HepG2 (cell line): ENCODE measurements around the gene ACSL6. TPM values are rescaled to one million over a fixed set of nuclear protein-coding genes. Genes with fewer than 3 reads are reported as not detected.
A peak's percentile ranks its signal among the peaks of the same experiment; 100 is the strongest.

ENCODE experiments used
- ATAC-seq: fragments of 200-7000 bp; cut with Tn5 transposase; 3 replicates; pipeline ENCODE4 v1.9.1; 2020; ENCODE audit warnings: mild to moderate bottlenecking, moderate library complexity
- BruUV-seq: library from RNA; stranded (reverse); fragments of 400-500 nt; replicated peaks from 2 replicates; lab custom pipeline; 2021; lab: Mats Ljungman, UMichigan
- CTCF ChIA-PET: fragments of 300-600 bp; formaldehyde crosslinking; extraction: SDS; loops from one replicate; lab custom pipeline; 2021; ENCODE audit warnings: low total read pairs, inconsistent platforms, low intra/inter-chr PET ratio; lab: Yijun Ruan, JAX
- POLR2A ChIA-PET: fragments of 350-600 bp; sonication (Branson Sonifier 250); formaldehyde crosslinking; loops from one replicate; lab custom pipeline; 2020; ENCODE audit warnings: antibody characterized with exemption, inconsistent platforms; lab: Yijun Ruan, JAX
- DNase-seq: peaks from one replicate; pipeline ENCODE4 v3.0.0-alpha.2; 2015; ENCODE audit warnings: low spot score
- FAIRE-seq: peaks from 3 replicates; lab custom pipeline; 2011; peaks lifted over from hg19 to GRCh38; lab: Jason Lieb, UNC
- H2AFZ ChIP-seq: one replicate; pipeline ENCODE4 v1.6.1; 2011; ENCODE audit warnings: low read length, inconsistent platforms
- H3K27ac ChIP-seq: fragments of 300-600 bp; 3 replicates; pipeline ENCODE4 v1.8.0; 2011; ENCODE audit warnings: mixed run types, mild to moderate bottlenecking, mixed read lengths, low read length, inconsistent platforms; ENCODE audit not compliant: insufficient read depth; ENCODE audit errors: extremely low read length
- H3K27me3 ChIP-seq, 2 experiments: fragments of 200-600 bp in 1 of 2; 2 replicates in 1 of 2; 3 replicates in 1 of 2; pipeline versions ENCODE4 v1.6.0 to v1.8.0; 2011; ENCODE audit warnings: low read length in 2 of 2, mild to moderate bottlenecking in 2 of 2, moderate library complexity in 2 of 2, inconsistent platforms in 1 of 2; ENCODE audit not compliant: insufficient read depth in 2 of 2, control insufficient read depth in 1 of 2
- H3K36me3 ChIP-seq, 2 experiments: fragments of 200-600 bp in 1 of 2; replicated peaks in 1 of 2; 2 replicates in 1 of 2; 3 replicates in 1 of 2; pipeline versions ENCODE4 v1.5.1 to v1.8.0; 2011; ENCODE audit warnings: low read length in 2 of 2, inconsistent platforms in 1 of 2; ENCODE audit not compliant: insufficient read depth in 2 of 2, control insufficient read depth in 1 of 2
- H3K4me1 ChIP-seq: 2 replicates; pipeline ENCODE4 v1.5.1; 2012; ENCODE audit warnings: low read length, inconsistent platforms; ENCODE audit not compliant: insufficient read depth
- H3K4me2 ChIP-seq: 2 replicates; pipeline ENCODE4 v1.6.0; 2011; ENCODE audit warnings: low read depth, low read length, inconsistent platforms
- H3K4me3 ChIP-seq, 3 experiments: fragments of 200-600 bp in 1 of 3; sonication (generic), shearing (Covaris generic) in 1 of 3; replicated peaks in 1 of 3; 2 replicates each; pipeline ENCODE4 v1.5.1; 2011 to 2016; ENCODE audit warnings: low read length in 3 of 3, inconsistent platforms in 2 of 3, low read depth in 2 of 3, mild to moderate bottlenecking in 2 of 3, control low read depth in 1 of 3, mixed read lengths in 1 of 3; ENCODE audit not compliant: insufficient read depth in 1 of 3
- H3K79me2 ChIP-seq: one replicate; pipeline ENCODE4 v1.6.1; 2011; ENCODE audit warnings: low read length, inconsistent platforms; ENCODE audit not compliant: insufficient read depth
- H3K9ac ChIP-seq: 2 replicates; pipeline ENCODE4 v1.6.0; 2011; ENCODE audit warnings: mild to moderate bottlenecking, low read depth, low read length, inconsistent platforms; ENCODE audit not compliant: insufficient read depth
- H3K9me3 ChIP-seq: 2 replicates; pipeline ENCODE4 v1.5.1; 2012; ENCODE audit warnings: mild to moderate bottlenecking, low read length
- H4K20me1 ChIP-seq: 2 replicates; pipeline ENCODE4 v1.6.0; 2011; ENCODE audit warnings: inconsistent platforms, mild to moderate bottlenecking, low read length, moderate library complexity; ENCODE audit not compliant: insufficient read depth
- BORCS8-MEF2B ChIP-seq: sonication (generic); formaldehyde crosslinking; IDR thresholded peaks from 2 replicates; pipeline ENCODE4 v1.8.0; 2022; ENCODE audit warnings: mild to moderate bottlenecking, missing genetic modification reagents
- CCDC6 ChIP-seq: sonication (generic); formaldehyde crosslinking; IDR thresholded peaks from 2 replicates; pipeline ENCODE4 v1.8.1; 2022; ENCODE audit warnings: mild to moderate bottlenecking, missing genetic modification reagents, moderate library complexity
- GATA4 ChIP-seq: sonication (generic); IDR thresholded peaks from 2 replicates; pipeline ENCODE4 v1.6.1; 2016; ENCODE audit warnings: antibody characterized with exemption, low read depth, borderline replicate concordance
- KLF16 ChIP-seq, 2 experiments: sonication (generic) in 1 of 2; formaldehyde crosslinking in 1 of 2; IDR thresholded peaks; 2 replicates each; pipeline versions ENCODE4 v1.6.1 to v1.8.0; 2016 to 2023; ENCODE audit warnings: missing genetic modification reagents in 2 of 2, missing compliant biosample characterization in 1 of 2
- MXD4 ChIP-seq: IDR thresholded peaks from 2 replicates; pipeline ENCODE4 v1.6.1; 2016; ENCODE audit warnings: mild to moderate bottlenecking, missing biosample characterization, missing genetic modification reagents
- SRF ChIP-seq: IDR thresholded peaks from 2 replicates; pipeline ENCODE4 v1.6.1; 2011; ENCODE audit warnings: mild to moderate bottlenecking, low read depth, low read length, moderate library complexity
- ZC3H13 ChIP-seq: sonication (generic); formaldehyde crosslinking; IDR thresholded peaks from 2 replicates; pipeline ENCODE4 v1.8.1; 2023; ENCODE audit warnings: mild to moderate bottlenecking, missing genetic modification reagents, moderate library complexity
- ZNF496 ChIP-seq: sonication (generic); formaldehyde crosslinking; IDR thresholded peaks from 2 replicates; pipeline ENCODE4 v1.8.1; 2023; ENCODE audit warnings: mild to moderate bottlenecking, moderate library complexity, missing genetic modification reagents; ENCODE audit not compliant: insufficient replicate concordance
- ZNF883 ChIP-seq: sonication (generic); formaldehyde crosslinking; IDR thresholded peaks from 2 replicates; pipeline ENCODE4 v1.5.1; 2020; ENCODE audit warnings: mild to moderate bottlenecking, missing genetic modification reagents; ENCODE audit errors: not compliant biosample characterization
- whole genome bisulfite sequencing: methylation state at CpG from one replicate; pipeline ENCODE4 v1.1.6; 2017; ENCODE audit warnings: low lambda C conversion rate; 5-methylcytosine and 5-hydroxymethylcytosine counted together
- in situ Hi-C: cut with HindIII; loops from 2 replicates; pipeline ENCODE4 v1.10.0; 2017; ENCODE audit warnings: low pct_unique_long_range_greater_than_20kb; ENCODE audit not compliant: extremely low pct_ligation_motif_present
- intact Hi-C: fragments of 100-400 bp; cut with micrococcal nuclease; formaldehyde crosslinking; loops from one replicate; pipeline ENCODE4 v1.10.0; 2022; ENCODE audit not compliant: unreplicated experiment
- polyA plus RNA-seq, 8 experiments: library from polyadenylated mRNA; depleted of rRNA in 3 of 8; stranded (reverse) in 7 of 8; unstranded in 1 of 8; fragments of >200 nt; fragmentation: Illumina TruSeq in 4 of 8; extraction: Trizol in 4 of 8; gene quantifications; 2 replicates each; pipeline versions ENCODE4 v1.2.1 to v1.2.3, GENCODE V29; 2011 to 2016; ENCODE audit warnings: low read depth in 4 of 8, missing spikeins in 1 of 8, mixed read lengths in 1 of 8; ENCODE audit not compliant: insufficient read depth in 1 of 8
- total RNA-seq, 5 experiments: library from RNA; depleted of rRNA; stranded (reverse); fragments of >200 nt; fragmentation: Illumina TruSeq; extraction: Trizol; gene quantifications; 2 replicates each; pipeline ENCODE4 v1.2.3, GENCODE V29; 2016; ENCODE audit warnings: low read depth in 1 of 5
- TF ChIP-seq, protein P1 (sequence below): IDR thresholded peaks from 2 replicates; pipeline ENCODE4 v1.6.1; 2018; ENCODE audit warnings: missing genetic modification reagents
- TF ChIP-seq, protein P2 (sequence below): IDR thresholded peaks from 2 replicates; pipeline ENCODE4 v1.6.1; 2016; ENCODE audit warnings: missing compliant biosample characterization, missing genetic modification reagents, borderline replicate concordance
- TF ChIP-seq, protein P3 (sequence below): sonication (generic); formaldehyde crosslinking; IDR thresholded peaks from 2 replicates; pipeline ENCODE4 v1.4.0; 2020; ENCODE audit warnings: mild to moderate bottlenecking, missing genetic modification reagents
- TF ChIP-seq, protein P4 (sequence below): sonication (generic); formaldehyde crosslinking; IDR thresholded peaks from 2 replicates; pipeline ENCODE4 v1.5.0; 2020; ENCODE audit warnings: mild to moderate bottlenecking, low read depth, missing genetic modification reagents, borderline replicate concordance
- TF ChIP-seq, protein P5 (sequence below), 2 experiments: sonication (generic) in 1 of 2; formaldehyde crosslinking in 1 of 2; IDR thresholded peaks; 2 replicates each; pipeline versions ENCODE4 v1.4.0 to v1.6.1; 2016 to 2020; ENCODE audit warnings: borderline replicate concordance in 1 of 2, low read depth in 1 of 2, mild to moderate bottlenecking in 1 of 2, missing genetic modification reagents in 1 of 2

ACSL6 gene
- total and polyA plus RNA-seq, 2 of the 13 experiments (the other 11 are each of a cell fraction or from before 2014, with no cell fraction given): 3.7 to 3.8 TPM

DNA sequence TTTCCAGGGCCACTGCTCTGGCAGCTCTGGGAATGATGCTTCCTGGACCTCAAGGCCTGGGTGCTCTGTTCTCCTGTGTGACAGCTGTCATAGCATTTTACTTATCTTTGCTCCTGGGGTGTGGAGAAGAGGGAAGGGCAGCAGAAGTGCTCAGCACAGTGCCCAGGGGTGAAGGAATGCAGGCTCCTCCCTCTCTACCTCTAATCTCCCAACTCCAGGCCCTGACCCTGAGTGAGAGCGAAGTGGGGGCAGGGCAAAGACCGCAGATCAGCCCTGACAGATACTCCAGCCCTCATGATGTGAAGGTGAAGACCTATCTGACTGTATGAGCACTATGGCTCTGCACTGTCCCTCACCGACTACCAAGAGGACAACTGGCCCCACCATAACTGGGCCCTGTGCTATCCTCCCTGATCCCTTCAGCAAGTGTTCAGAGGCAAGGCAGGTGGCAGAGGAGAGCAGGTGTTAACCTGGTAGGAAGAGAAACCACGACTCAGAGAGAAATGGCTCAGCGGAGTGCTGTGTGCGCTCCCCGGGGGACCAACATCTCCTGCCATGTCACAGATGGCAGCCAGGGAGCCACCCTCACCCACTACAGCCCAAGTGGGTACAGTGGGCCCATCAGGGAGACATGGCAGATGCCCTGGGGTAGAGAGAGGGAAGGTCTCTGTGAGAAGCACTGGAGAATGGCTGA lies 16.8 kb downstream of the ACSL6 start (continued):
- TF ChIP-seq MXD4 (CRISPR knock-in tag) (0 out of 2 replicates have a peak, but pooled peaks have one; percentile 38), ZNF496 (CRISPR knock-in tag) (no peak), SRF (no peak), ZNF883 (peak; percentile 43)
- TF ChIP-seq, protein P1, sequence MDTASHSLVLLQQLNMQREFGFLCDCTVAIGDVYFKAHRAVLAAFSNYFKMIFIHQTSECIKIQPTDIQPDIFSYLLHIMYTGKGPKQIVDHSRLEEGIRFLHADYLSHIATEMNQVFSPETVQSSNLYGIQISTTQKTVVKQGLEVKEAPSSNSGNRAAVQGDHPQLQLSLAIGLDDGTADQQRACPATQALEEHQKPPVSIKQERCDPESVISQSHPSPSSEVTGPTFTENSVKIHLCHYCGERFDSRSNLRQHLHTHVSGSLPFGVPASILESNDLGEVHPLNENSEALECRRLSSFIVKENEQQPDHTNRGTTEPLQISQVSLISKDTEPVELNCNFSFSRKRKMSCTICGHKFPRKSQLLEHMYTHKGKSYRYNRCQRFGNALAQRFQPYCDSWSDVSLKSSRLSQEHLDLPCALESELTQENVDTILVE (CRISPR knock-in tag): 0 out of 2 replicates have a peak, but pooled peaks have one; percentile 34
- TF ChIP-seq, protein P2, sequence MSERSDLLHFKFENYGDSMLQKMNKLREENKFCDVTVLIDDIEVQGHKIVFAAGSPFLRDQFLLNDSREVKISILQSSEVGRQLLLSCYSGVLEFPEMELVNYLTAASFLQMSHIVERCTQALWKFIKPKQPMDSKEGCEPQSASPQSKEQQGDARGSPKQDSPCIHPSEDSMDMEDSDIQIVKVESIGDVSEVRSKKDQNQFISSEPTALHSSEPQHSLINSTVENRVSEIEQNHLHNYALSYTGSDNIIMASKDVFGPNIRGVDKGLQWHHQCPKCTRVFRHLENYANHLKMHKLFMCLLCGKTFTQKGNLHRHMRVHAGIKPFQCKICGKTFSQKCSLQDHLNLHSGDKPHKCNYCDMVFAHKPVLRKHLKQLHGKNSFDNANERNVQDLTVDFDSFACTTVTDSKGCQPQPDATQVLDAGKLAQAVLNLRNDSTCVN (CRISPR knock-in tag): no peak

DNA sequence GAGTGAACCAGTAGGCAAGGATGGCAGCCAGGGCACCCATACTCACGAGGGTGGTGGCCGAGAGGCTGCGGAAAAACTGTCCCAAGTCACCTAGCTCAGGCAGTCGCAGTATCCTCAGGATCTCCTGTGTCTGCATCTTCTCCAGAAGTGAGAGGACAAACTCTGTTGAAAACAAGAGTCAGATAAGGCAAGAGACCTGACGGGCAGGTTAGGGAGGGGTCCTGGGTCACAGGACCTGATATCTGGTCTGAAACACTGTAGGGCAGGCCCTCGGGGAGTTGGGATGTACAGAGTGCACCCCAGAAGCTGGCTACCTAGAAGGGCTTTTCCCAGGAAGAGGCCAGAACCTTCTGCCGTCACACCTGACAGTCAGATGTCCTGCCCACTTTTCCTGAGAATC lies 17.4 kb downstream of the ACSL6 start:
- ATAC-seq (no peak), FAIRE-seq (no peak), DNase-seq (no peak)
- Histone ChIP-seq H3K27me3 (no peaks in the 10 kb centered on the region), H3K79me2 (no peaks in the 10 kb centered on the region), H3K27ac (peak overlapping the region; percentile 97), H3K9me3 (no peaks in the 10 kb centered on the region), H2AFZ (no peak overlapping the region), H3K4me2 (peak overlapping the region; percentile 58), H3K36me3 (no peaks in the 10 kb centered on the region), H3K9ac (peak overlapping the region; percentile 11; the same call in 1 of the 2 replicates), H4K20me1 (no peaks in the 10 kb centered on the region), H3K4me1 (peaks cover 68% of the 10 kb centered on the region), H3K4me3 (no peak overlapping the region)
- ChIA-PET CTCF (no interaction called here), POLR2A (interaction anchor here (2.1 to 2.4 kb wide), 2 partner anchors 8 to 197 kb away, joined by 5 to 7 read pairs; partner anchors contain the start of gene FNIP1)
- in situ Hi-C loops (no loop called here), intact Hi-C loops (no loop called here)
- WGBS: 100% methylated on average over 5 of the region's 7 CpGs
- BruUV-seq: no TSS peak
- TF ChIP-seq, protein P3, sequence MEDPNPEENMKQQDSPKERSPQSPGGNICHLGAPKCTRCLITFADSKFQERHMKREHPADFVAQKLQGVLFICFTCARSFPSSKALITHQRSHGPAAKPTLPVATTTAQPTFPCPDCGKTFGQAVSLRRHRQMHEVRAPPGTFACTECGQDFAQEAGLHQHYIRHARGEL (CRISPR knock-in tag): no peak
- TF ChIP-seq, protein P4, sequence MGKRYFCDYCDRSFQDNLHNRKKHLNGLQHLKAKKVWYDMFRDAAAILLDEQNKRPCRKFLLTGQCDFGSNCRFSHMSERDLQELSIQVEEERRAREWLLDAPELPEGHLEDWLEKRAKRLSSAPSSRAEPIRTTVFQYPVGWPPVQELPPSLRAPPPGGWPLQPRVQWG (CRISPR knock-in tag): no peak
- TF ChIP-seq BORCS8-MEF2B (0 out of 2 replicates have a peak, but pooled peaks have one; percentile 4), GATA4 (no peak), ZC3H13 (CRISPR knock-in tag) (no peak), KLF16 (CRISPR knock-in tag; IDR thresholded peaks at IDR 0.05) (no peak), CCDC6 (CRISPR knock-in tag) (no peak)
- TF ChIP-seq, protein P5, sequence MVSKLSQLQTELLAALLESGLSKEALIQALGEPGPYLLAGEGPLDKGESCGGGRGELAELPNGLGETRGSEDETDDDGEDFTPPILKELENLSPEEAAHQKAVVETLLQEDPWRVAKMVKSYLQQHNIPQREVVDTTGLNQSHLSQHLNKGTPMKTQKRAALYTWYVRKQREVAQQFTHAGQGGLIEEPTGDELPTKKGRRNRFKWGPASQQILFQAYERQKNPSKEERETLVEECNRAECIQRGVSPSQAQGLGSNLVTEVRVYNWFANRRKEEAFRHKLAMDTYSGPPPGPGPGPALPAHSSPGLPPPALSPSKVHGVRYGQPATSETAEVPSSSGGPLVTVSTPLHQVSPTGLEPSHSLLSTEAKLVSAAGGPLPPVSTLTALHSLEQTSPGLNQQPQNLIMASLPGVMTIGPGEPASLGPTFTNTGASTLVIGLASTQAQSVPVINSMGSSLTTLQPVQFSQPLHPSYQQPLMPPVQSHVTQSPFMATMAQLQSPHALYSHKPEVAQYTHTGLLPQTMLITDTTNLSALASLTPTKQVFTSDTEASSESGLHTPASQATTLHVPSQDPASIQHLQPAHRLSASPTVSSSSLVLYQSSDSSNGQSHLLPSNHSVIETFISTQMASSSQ (IDR thresholded peaks at IDR 0.05; ENCODE audit: low read depth): no peak
- TF ChIP-seq, protein P5 (CRISPR knock-in tag; IDR thresholded peaks at IDR 0.05; ENCODE audit: borderline replicate concordance): 0 out of 2 replicates have a peak, but pooled peaks have one; percentile 22
